Measurements from ENCODE around the gene PPP1R16B.
"Not testable (repeated sequence)": the region's sequence is repeated elsewhere in the genome, so short reads cannot be mapped to it uniquely, and the experiment has no call there.

Gene PPP1R16B

GRCh38 chr20:38957915-38958485 is 152.5 kb downstream of the PPP1R16B start:
- in situ Hi-C loops (cut with MboI; ENCODE audit: low pct_unique_long_range_greater_than_20kb, low sequenced_read_pairs, unreplicated experiment): no loop called here
- no peak for DNase-seq (ENCODE audit: low spot score)
- TF ChIP-seq CTCF (IDR thresholded peaks at IDR 0.05; ENCODE audit: extremely low read depth, insufficient read depth, missing control alignments): no peak

GRCh38 chr20:38960187-38960687 is 154.7 kb downstream of the PPP1R16B start:
- DNase-seq (ENCODE audit: low spot score); in situ Hi-C loops (cut with MboI; ENCODE audit: low pct_unique_long_range_greater_than_20kb, low sequenced_read_pairs, unreplicated experiment): not testable (repeated sequence)

- no peak for DNase-seq (ENCODE audit: low spot score)
- no peak for TF ChIP-seq CTCF (IDR thresholded peaks at IDR 0.05; ENCODE audit: extremely low read depth, insufficient read depth, missing control alignments)
- in situ Hi-C loops (cut with MboI; ENCODE audit: low pct_unique_long_range_greater_than_20kb, low sequenced_read_pairs, unreplicated experiment): no loop called here
These were observed 156.1 kb downstream of the PPP1R16B start for GRCh38 chr20:38961530-38962043.

GRCh38 chr20:38962044-38962927 is 156.8 kb downstream of the PPP1R16B start, which contains the start of gene DHX35:
Gene DHX35 (plus strand): TSS chr20:38962344. CDS start chr20:38962368, 24 bp downstream.
- in situ Hi-C loops (cut with MboI; ENCODE audit: low pct_unique_long_range_greater_than_20kb, low sequenced_read_pairs, unreplicated experiment): no loop called here
- peak; percentile 99 for DNase-seq (ENCODE audit: low spot score)
- peak; percentile 34 for TF ChIP-seq CTCF (IDR thresholded peaks at IDR 0.05; ENCODE audit: extremely low read depth, insufficient read depth, missing control alignments)

GRCh38 chr20:38962928-38963401 is 157.5 kb downstream of the PPP1R16B start:
- no peak for TF ChIP-seq CTCF (IDR thresholded peaks at IDR 0.05; ENCODE audit: extremely low read depth, insufficient read depth, missing control alignments)
- DNase-seq (ENCODE audit: low spot score): no peak
- in situ Hi-C loops (cut with MboI; ENCODE audit: low pct_unique_long_range_greater_than_20kb, low sequenced_read_pairs, unreplicated experiment): no loop called here

- in situ Hi-C loops (cut with MboI; ENCODE audit: low pct_unique_long_range_greater_than_20kb, low sequenced_read_pairs, unreplicated experiment): no loop called here
- TF ChIP-seq CTCF (IDR thresholded peaks at IDR 0.05; ENCODE audit: extremely low read depth, insufficient read depth, missing control alignments): no peak
- DNase-seq (ENCODE audit: low spot score): no peak
These were observed 158.2 kb downstream of the PPP1R16B start for GRCh38 chr20:38963745-38964144.
